ENCODE data around the gene ARHGDIB.

DNA sequence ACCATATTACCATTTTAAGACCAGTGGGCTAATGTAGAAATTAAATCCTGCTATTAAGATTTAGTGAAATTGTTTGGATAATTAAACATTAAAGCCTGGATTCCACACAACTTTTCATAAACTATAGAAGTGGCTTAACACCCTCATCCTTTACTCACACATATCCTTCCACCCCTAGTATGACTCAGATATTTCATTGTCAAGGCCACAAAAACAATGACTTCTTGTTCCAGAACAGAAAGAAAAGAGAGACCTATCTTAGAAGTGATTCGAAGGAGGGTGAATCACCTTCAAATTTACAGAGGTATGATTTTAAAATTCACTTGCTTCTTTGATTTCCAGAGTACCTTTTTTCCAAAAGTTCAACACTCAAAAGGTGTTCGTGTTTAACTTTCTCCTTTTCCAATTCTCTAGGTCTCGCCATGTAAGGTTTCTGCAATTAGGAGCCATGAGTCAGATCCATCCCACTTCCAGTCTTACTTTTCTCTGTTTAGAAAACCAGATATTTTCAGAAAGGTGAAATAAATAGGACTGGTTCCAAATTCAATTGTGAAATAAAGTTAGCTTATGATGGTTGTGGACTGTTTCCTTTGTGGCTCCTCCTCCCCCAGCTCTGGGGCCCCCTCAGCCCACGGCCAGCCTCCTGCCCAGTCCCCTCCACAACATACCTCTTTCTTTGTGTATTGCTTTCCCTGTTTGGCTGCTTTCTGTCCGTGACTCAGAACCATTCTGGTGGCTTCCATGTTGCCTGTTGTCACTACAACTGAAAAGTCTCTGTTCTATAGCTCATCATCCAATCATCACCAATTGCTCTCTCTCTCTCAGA lies 51.1 kb downstream of the ARHGDIB start:
- TF ChIP-seq, protein P1, sequence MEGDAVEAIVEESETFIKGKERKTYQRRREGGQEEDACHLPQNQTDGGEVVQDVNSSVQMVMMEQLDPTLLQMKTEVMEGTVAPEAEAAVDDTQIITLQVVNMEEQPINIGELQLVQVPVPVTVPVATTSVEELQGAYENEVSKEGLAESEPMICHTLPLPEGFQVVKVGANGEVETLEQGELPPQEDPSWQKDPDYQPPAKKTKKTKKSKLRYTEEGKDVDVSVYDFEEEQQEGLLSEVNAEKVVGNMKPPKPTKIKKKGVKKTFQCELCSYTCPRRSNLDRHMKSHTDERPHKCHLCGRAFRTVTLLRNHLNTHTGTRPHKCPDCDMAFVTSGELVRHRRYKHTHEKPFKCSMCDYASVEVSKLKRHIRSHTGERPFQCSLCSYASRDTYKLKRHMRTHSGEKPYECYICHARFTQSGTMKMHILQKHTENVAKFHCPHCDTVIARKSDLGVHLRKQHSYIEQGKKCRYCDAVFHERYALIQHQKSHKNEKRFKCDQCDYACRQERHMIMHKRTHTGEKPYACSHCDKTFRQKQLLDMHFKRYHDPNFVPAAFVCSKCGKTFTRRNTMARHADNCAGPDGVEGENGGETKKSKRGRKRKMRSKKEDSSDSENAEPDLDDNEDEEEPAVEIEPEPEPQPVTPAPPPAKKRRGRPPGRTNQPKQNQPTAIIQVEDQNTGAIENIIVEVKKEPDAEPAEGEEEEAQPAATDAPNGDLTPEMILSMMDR (IDR thresholded peaks at IDR 0.05), result no peak
- TF ChIP-seq POLR2A (IDR thresholded peaks at IDR 0.05), result no peak
- no peak for TF ChIP-seq POLR2AphosphoS5 (IDR thresholded peaks at IDR 0.05)
- no peak for TF ChIP-seq EP300 (IDR thresholded peaks at IDR 0.05)

Data from stomach (tissue), 4 donors.